Astrocyte of the cerebellum (primary cell): ENCODE results near the gene COL8A2.

Experiments
- DNase-seq: peaks from one replicate; pipeline ENCODE4 v3.0.0-alpha.2; 2011; ENCODE audit warnings: low read depth
- H3K4me3 ChIP-seq: 2 replicates; pipeline ENCODE4 v1.5.1; 2011; ENCODE audit warnings: mild to moderate bottlenecking, low read depth, low read length, moderate library complexity
- in situ Hi-C: cut with HindIII; loops from 2 replicates; pipeline ENCODE4 v1.10.0; 2017; ENCODE audit warnings: low sequenced_read_pairs
- TF ChIP-seq, protein P1 (sequence below): IDR thresholded peaks from 2 replicates; pipeline ENCODE4 v1.5.1; 2012; ENCODE audit warnings: low read length, low read depth, moderate library complexity, mild to moderate bottlenecking; ENCODE audit errors: missing control alignments

COL8A2 gene

GRCh38 chr1:36070349-36070748, 54.7 kb downstream of the COL8A2 start:
- TF ChIP-seq, protein P1, sequence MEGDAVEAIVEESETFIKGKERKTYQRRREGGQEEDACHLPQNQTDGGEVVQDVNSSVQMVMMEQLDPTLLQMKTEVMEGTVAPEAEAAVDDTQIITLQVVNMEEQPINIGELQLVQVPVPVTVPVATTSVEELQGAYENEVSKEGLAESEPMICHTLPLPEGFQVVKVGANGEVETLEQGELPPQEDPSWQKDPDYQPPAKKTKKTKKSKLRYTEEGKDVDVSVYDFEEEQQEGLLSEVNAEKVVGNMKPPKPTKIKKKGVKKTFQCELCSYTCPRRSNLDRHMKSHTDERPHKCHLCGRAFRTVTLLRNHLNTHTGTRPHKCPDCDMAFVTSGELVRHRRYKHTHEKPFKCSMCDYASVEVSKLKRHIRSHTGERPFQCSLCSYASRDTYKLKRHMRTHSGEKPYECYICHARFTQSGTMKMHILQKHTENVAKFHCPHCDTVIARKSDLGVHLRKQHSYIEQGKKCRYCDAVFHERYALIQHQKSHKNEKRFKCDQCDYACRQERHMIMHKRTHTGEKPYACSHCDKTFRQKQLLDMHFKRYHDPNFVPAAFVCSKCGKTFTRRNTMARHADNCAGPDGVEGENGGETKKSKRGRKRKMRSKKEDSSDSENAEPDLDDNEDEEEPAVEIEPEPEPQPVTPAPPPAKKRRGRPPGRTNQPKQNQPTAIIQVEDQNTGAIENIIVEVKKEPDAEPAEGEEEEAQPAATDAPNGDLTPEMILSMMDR: no peak
- in situ Hi-C loops: no loop called here
- no peak overlapping the region for H3K4me3 ChIP-seq
- DNase-seq: no peak

- TF ChIP-seq, protein P1: no peak
- DNase-seq: no peak
- in situ Hi-C loops: no loop called here
- no peak overlapping the region for H3K4me3 ChIP-seq
Measured at GRCh38 chr1:36068866-36069265, 56.2 kb downstream of the COL8A2 start.

GRCh38 chr1:36067871-36068270, 57.2 kb downstream of the COL8A2 start:
- no peak overlapping the region for H3K4me3 ChIP-seq
- in situ Hi-C loops: no loop called here
- no peak for DNase-seq
- TF ChIP-seq, protein P1: no peak

- no peak overlapping the region for H3K4me3 ChIP-seq
- TF ChIP-seq, protein P1: no peak
- DNase-seq: no peak
- in situ Hi-C loops: no loop called here
Measured at GRCh38 chr1:36062315-36062714, 62.7 kb downstream of the COL8A2 start.

- in situ Hi-C loops: no loop called here
- TF ChIP-seq, protein P1: no peak
- DNase-seq: no peak
- no peak overlapping the region for H3K4me3 ChIP-seq
Measured at GRCh38 chr1:36055706-36056105, 69.3 kb downstream of the COL8A2 start.

GRCh38 chr1:36053978-36054377, 71.0 kb downstream of the COL8A2 start:
- in situ Hi-C loops: no loop called here
- TF ChIP-seq, protein P1: no peak
- DNase-seq: no peak
- H3K4me3 ChIP-seq: no peak overlapping the region

DNA sequence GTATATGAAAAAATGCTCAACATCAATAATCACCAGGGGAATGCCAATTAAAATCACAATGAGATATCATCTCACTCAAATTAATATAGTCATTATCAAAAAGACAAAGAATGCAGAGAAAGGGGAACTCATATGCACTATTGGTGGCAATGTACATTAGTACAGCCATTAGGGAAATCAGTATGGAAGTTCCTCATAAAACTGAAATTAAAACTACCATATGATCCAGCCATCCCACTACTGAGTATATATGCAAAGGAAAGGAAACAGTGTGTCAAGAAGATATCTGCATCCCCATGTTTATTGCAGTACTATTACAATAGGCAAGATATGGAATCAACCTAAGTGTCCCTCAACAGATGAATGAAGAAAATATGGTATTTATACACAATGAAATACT, 73.2 kb downstream of the COL8A2 start:
- no peak for DNase-seq
- in situ Hi-C loops: no loop called here
- TF ChIP-seq, protein P1: no peak
- H3K4me3 ChIP-seq: no peak overlapping the region
